ENCODE results near the gene ZNF280B. TPM values are rescaled to one million over a fixed set of nuclear protein-coding genes. Genes with fewer than 3 reads are reported as not detected.
"Not testable (repeated sequence)": the region's sequence is repeated elsewhere in the genome, so short reads cannot be mapped to it uniquely, and the experiment has no call there.

ZNF280B gene
- total RNA-seq, 1 experiment from 2014 or later: 7.7 TPM

DNA sequence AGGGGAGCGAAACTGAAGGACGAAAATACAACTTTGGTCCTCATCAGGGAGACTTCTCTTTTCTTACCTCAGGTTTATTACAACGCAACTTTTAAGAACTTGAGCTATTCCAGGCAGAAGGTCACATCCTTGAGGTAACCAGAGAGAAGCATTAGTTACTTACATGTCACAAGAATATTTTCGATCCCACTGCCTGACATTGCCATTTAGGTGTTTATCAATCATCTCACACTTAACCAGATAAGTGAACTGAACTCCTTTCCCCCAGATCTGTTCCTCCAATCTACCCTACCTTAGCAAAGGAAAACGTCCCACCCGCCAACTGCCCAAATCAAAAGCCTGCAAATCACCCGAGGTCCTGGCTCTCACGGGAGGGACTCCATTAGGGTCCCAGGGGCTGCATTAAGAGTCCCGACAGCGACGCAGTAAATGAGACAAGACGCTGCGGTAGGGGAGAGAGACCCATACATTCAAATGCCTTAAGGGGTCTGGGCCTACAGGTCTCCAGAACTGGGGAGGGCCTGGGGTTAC, 734 bp downstream of the ZNF280B start:
- H3K9me3 ChIP-seq (ENCODE audit: low read depth, low read length, poor library complexity, severe bottlenecking): no peaks in the 10 kb centered on the region
- TF ChIP-seq, protein P1, sequence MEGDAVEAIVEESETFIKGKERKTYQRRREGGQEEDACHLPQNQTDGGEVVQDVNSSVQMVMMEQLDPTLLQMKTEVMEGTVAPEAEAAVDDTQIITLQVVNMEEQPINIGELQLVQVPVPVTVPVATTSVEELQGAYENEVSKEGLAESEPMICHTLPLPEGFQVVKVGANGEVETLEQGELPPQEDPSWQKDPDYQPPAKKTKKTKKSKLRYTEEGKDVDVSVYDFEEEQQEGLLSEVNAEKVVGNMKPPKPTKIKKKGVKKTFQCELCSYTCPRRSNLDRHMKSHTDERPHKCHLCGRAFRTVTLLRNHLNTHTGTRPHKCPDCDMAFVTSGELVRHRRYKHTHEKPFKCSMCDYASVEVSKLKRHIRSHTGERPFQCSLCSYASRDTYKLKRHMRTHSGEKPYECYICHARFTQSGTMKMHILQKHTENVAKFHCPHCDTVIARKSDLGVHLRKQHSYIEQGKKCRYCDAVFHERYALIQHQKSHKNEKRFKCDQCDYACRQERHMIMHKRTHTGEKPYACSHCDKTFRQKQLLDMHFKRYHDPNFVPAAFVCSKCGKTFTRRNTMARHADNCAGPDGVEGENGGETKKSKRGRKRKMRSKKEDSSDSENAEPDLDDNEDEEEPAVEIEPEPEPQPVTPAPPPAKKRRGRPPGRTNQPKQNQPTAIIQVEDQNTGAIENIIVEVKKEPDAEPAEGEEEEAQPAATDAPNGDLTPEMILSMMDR (conservative IDR thresholded peaks at IDR 0.05; ENCODE audit: low read depth, low read length): no peak
- no peak for TF ChIP-seq EZH2 (IDR thresholded peaks at IDR 0.05; ENCODE audit: borderline replicate concordance, low read depth, low read length, poor library complexity, severe bottlenecking)
- no TSS peak for BruUV-seq (replicated peaks)
- H3K36me3 ChIP-seq (ENCODE audit: insufficient read depth, low read length, poor library complexity, severe bottlenecking): peaks cover 12% of the 10 kb centered on the region
- intact Hi-C loops (cut with micrococcal nuclease; ENCODE audit: unreplicated experiment): no loop called here
- H3K4me3 ChIP-seq (ENCODE audit: low read depth, low read length, poor library complexity, severe bottlenecking): peak overlapping the region; percentile 80
- ChIA-PET CTCF (no interaction called here), POLR2A (ENCODE audit: low non-redundant PET) (no interaction called here)
- H3K4me1 ChIP-seq (ENCODE audit: insufficient read depth, low read length, poor library complexity, severe bottlenecking): peaks cover 4% of the 10 kb centered on the region
- H3K27me3 ChIP-seq (replicated peaks; ENCODE audit: insufficient read depth, low read depth, low read length, poor library complexity): peaks cover 13% of the 10 kb centered on the region
- DNase-seq (ENCODE audit: low spot score): peak; percentile 15
- peak overlapping the region; percentile 71 for H3K27ac ChIP-seq (ENCODE audit: low read depth, low read length, poor library complexity, severe bottlenecking)

DNA sequence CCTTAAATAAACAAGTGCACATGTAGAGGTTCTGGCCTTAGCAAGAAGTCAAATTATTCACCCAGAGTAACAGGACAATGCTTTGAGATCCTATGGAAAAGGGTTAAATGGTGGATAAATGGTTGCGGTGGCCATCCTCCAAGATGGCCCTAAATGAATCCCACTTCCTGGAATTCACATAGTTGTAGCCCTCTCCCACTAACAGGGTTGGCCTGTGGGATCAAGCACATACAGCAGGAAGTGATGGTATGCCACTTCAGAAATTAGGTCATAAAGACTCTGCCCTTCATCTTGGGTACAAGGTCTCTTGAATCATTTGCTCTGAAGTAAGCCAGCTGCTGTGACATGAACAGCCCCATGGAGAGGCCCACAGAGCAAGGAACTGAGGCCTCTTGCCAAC, 1.8 kb downstream of the ZNF280B start:
- Histone ChIP-seq H3K27ac (ENCODE audit: low read depth, low read length, poor library complexity, severe bottlenecking) (no peak overlapping the region), H3K36me3 (ENCODE audit: insufficient read depth, low read length, poor library complexity, severe bottlenecking) (peaks cover 14% of the 10 kb centered on the region), H3K9me3 (ENCODE audit: low read depth, low read length, poor library complexity, severe bottlenecking) (no peaks in the 10 kb centered on the region), H3K4me3 (ENCODE audit: low read depth, low read length, poor library complexity, severe bottlenecking) (no peak overlapping the region), H3K27me3 (replicated peaks; ENCODE audit: insufficient read depth, low read depth, low read length, poor library complexity) (peaks cover 2% of the 10 kb centered on the region), H3K4me1 (ENCODE audit: insufficient read depth, low read length, poor library complexity, severe bottlenecking) (peaks cover 4% of the 10 kb centered on the region)
- no peak for DNase-seq (ENCODE audit: low spot score)
- TF ChIP-seq EZH2 (IDR thresholded peaks at IDR 0.05; ENCODE audit: borderline replicate concordance, low read depth, low read length, poor library complexity, severe bottlenecking): no peak
- TF ChIP-seq, protein P1 (conservative IDR thresholded peaks at IDR 0.05; ENCODE audit: low read depth, low read length): no peak
- no TSS peak for BruUV-seq (replicated peaks)
- intact Hi-C loops (cut with micrococcal nuclease; ENCODE audit: unreplicated experiment): no loop called here
- POLR2A ChIA-PET (ENCODE audit: low non-redundant PET): no interaction called here
- CTCF ChIA-PET: interaction anchor here (0.6 kb wide), 1 partner anchor 10 kb away, joined by 4 read pairs; no protein-coding TSS in a partner anchor

DNA sequence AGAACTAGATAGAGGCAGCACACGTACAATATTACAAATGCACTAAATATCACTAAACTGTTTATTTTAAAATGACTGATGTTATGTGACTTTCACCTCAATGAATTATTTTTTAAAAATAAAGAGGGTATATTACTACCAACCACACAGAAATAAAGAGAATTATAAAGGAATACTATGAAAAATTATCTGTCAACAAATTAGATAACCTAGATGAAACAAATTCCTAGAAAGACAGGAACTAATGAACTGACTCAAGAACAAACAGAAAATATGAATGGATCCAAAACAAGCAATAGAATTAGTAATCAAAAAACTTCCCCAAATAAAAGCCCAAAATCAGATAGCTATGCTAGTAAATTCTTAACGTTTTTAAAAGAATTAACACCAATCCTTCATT, 10.3 kb downstream of the ZNF280B start:
- ChIA-PET CTCF (no interaction called here), POLR2A (ENCODE audit: low non-redundant PET) (no interaction called here)
- BruUV-seq (replicated peaks): no TSS peak
- TF ChIP-seq, protein P1 (conservative IDR thresholded peaks at IDR 0.05; ENCODE audit: low read depth, low read length): no peak
- intact Hi-C loops (cut with micrococcal nuclease; ENCODE audit: unreplicated experiment): no loop called here
- no peaks in the 10 kb centered on the region for H3K9me3 ChIP-seq (ENCODE audit: low read depth, low read length, poor library complexity, severe bottlenecking)
- H3K36me3 ChIP-seq (ENCODE audit: insufficient read depth, low read length, poor library complexity, severe bottlenecking): peaks cover 12% of the 10 kb centered on the region
- no peak overlapping the region for H3K4me3 ChIP-seq (ENCODE audit: low read depth, low read length, poor library complexity, severe bottlenecking)
- no peak overlapping the region for H3K27ac ChIP-seq (ENCODE audit: low read depth, low read length, poor library complexity, severe bottlenecking)
- no peaks in the 10 kb centered on the region for H3K4me1 ChIP-seq (ENCODE audit: insufficient read depth, low read length, poor library complexity, severe bottlenecking)
- H3K27me3 ChIP-seq (replicated peaks; ENCODE audit: insufficient read depth, low read depth, low read length, poor library complexity): no peaks in the 10 kb centered on the region
- no peak for DNase-seq (ENCODE audit: low spot score)

DNA sequence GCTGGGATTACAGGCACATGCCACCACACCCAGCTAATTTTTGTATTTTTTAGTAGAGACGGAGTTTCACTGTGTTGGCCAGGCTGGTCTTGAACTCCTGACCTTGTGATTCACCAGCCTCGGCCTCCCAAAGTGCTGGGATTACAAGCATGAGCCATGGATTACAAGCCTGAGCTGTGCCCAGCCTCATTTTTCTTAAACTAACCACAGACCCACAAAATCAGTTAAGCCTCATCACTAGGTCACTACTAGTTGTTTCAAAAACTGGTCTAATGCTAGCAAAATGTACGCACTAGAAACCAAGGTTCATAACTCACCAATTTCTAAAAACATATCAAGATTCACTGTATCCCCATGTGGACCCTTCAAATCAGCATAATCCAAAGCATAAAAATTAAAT, 17.0 kb downstream of the ZNF280B start:
- DNase-seq (ENCODE audit: low spot score); POLR2A ChIA-PET (ENCODE audit: low non-redundant PET); H3K4me3 ChIP-seq (ENCODE audit: low read depth, low read length, poor library complexity, severe bottlenecking); H3K27me3 ChIP-seq (replicated peaks; ENCODE audit: insufficient read depth, low read depth, low read length, poor library complexity); CTCF ChIA-PET; H3K27ac ChIP-seq (ENCODE audit: low read depth, low read length, poor library complexity, severe bottlenecking); BruUV-seq (replicated peaks); intact Hi-C loops (cut with micrococcal nuclease; ENCODE audit: unreplicated experiment); H3K9me3 ChIP-seq (ENCODE audit: low read depth, low read length, poor library complexity, severe bottlenecking); H3K4me1 ChIP-seq (ENCODE audit: insufficient read depth, low read length, poor library complexity, severe bottlenecking): not testable (repeated sequence)
- H3K36me3 ChIP-seq (ENCODE audit: insufficient read depth, low read length, poor library complexity, severe bottlenecking): peaks cover 38% of the 10 kb centered on the region

Measured in A673 (cell line).